Mammary epithelial cell (primary cell): ENCODE data around the gene PM20D1.

Experiments used
- CTCF ChIP-seq, 2 donors: IDR thresholded peaks in 1 of 2; conservative IDR thresholded peaks in 1 of 2; 2 replicates each; pipeline ENCODE4 v1.5.1; 2011 to 2012; ENCODE audit warnings: inconsistent platforms in 2 of 2, low read length in 2 of 2, mild to moderate bottlenecking in 2 of 2, control low read depth in 1 of 2, low read depth in 1 of 2; ENCODE audit not compliant: insufficient read depth in 1 of 2; ENCODE audit errors: extremely low read depth in 1 of 2
- EZH2 ChIP-seq: IDR thresholded peaks from 2 replicates; pipeline ENCODE4 v1.6.1; 2012; ENCODE audit warnings: low read length, inconsistent platforms, borderline replicate concordance

- TF ChIP-seq CTCF (conservative IDR thresholded peaks at IDR 0.05 in 1 of 2, IDR thresholded peaks at IDR 0.05 in 1 of 2; ENCODE audit: extremely low read depth in 1 of 2, insufficient read depth in 1 of 2, low read depth in 1 of 2, low read length in 2 of 2) (no peak), EZH2 (no peak)
Measured at GRCh38 chr1:205785446-205785845, 64.5 kb downstream of the PM20D1 start.
